HCT116 (cell line): Measurements from ENCODE around the gene RNF130. TPM values are rescaled to one million over a fixed set of nuclear protein-coding genes. Genes with fewer than 3 reads are reported as not detected.

ENCODE experiments used
- ATAC-seq: fragments of 200-7000 bp; cut with Tn5 transposase; 2 replicates; pipeline ENCODE4 v1.9.1; 2020; ENCODE audit warnings: mild to moderate bottlenecking, moderate library complexity
- BruUV-seq: library from RNA; stranded (reverse); fragments of 400-500 nt; replicated peaks from 2 replicates; lab custom pipeline; 2021; lab: Mats Ljungman, UMichigan
- CTCF ChIA-PET: fragments of 300-600 bp; sonication (Branson Sonifier 250); formaldehyde crosslinking; loops from one replicate; lab custom pipeline; 2021; ENCODE audit warnings: antibody characterized with exemption; lab: Charles Lee
- POLR2A ChIA-PET: fragments of 300-600, 350-600 bp; sonication (Branson Sonifier 250); formaldehyde crosslinking; loops from one replicate; lab custom pipeline; 2021; ENCODE audit warnings: antibody characterized with exemption; lab: Charles Lee
- RAD21 ChIA-PET, 2 experiments: fragments of 300-600 bp; sonication (Branson Sonifier 250); formaldehyde crosslinking; loops; one replicate each; lab custom pipeline; 2023; ENCODE audit warnings: low total read pairs in 2 of 2; ENCODE audit not compliant: uncharacterized antibody in 2 of 2, unreplicated experiment in 2 of 2, low non-redundant PET in 1 of 2; lab: Charles Lee
- DNase-seq: peaks from one replicate; pipeline ENCODE4 v3.0.0-alpha.2; 2010; ENCODE audit warnings: low read depth, low spot score
- H2AFZ ChIP-seq: fragments of 200-600 bp; shearing (Covaris generic), sonication (generic); 2 replicates; pipeline ENCODE4 v1.6.1; 2017; ENCODE audit warnings: low read depth, mixed run types, mixed read lengths, antibody characterized with exemption, low read length; ENCODE audit not compliant: poor library complexity, severe bottlenecking
- H3K27ac ChIP-seq: 2 replicates; pipeline ENCODE4 v1.5.1; 2012; ENCODE audit warnings: low read depth, low read length
- H3K27me3 ChIP-seq: fragments of 200-600 bp; sonication (generic); 2 replicates; pipeline ENCODE4 v1.6.1; 2016; ENCODE audit warnings: mixed run types, low read length, mixed read lengths; ENCODE audit not compliant: insufficient read depth
- H3K36me3 ChIP-seq, 2 experiments: fragments of 200-500 bp in 1 of 2; fragments of 200-600 bp in 1 of 2; sonication (Bioruptor generic) in 1 of 2; sonication (generic) in 1 of 2; 2 replicates each; pipeline versions ENCODE4 v1.5.1 to v1.6.1; 2014 to 2016; ENCODE audit warnings: low read length in 2 of 2, inconsistent platforms in 1 of 2, mixed read lengths in 1 of 2, mixed run types in 1 of 2; ENCODE audit not compliant: insufficient read depth in 2 of 2, control insufficient read depth in 1 of 2
- H3K4me1 ChIP-seq, 2 experiments: fragments of 200-600 bp in 1 of 2; sonication (generic) in 1 of 2; 2 replicates each; pipeline versions ENCODE4 v1.5.1 to v1.6.1; 2012 to 2017; ENCODE audit warnings: low read length in 2 of 2, inconsistent platforms in 1 of 2, mild to moderate bottlenecking in 1 of 2, mixed read lengths in 1 of 2, mixed run types in 1 of 2, moderate library complexity in 1 of 2; ENCODE audit not compliant: insufficient read depth in 2 of 2, control insufficient read depth in 1 of 2
- H3K4me2 ChIP-seq: fragments of 200-600 bp; sonication (generic); 2 replicates; pipeline ENCODE4 v1.6.1; 2017; ENCODE audit warnings: mixed run types, low read length, mixed read lengths
- H3K4me3 ChIP-seq, 2 experiments: fragments of 200-600 bp in 1 of 2; sonication (generic) in 1 of 2; replicated peaks in 1 of 2; 2 replicates each; pipeline ENCODE4 v1.5.1; 2011 to 2016; ENCODE audit warnings: low read length in 2 of 2, control low read depth in 1 of 2, low read depth in 1 of 2, mild to moderate bottlenecking in 1 of 2, mixed read lengths in 1 of 2, mixed run types in 1 of 2
- H3K79me2 ChIP-seq: fragments of 200-600 bp; sonication (generic); 2 replicates; pipeline ENCODE4 v1.6.1; 2017; ENCODE audit warnings: mild to moderate bottlenecking, mixed run types, low read length, moderate library complexity, mixed read lengths; ENCODE audit not compliant: insufficient read depth
- H3K9ac ChIP-seq: fragments of 200-600 bp; sonication (generic); 2 replicates; pipeline ENCODE4 v1.6.1; 2016; ENCODE audit warnings: low read length, mixed read lengths
- H3K9me2 ChIP-seq: fragments of 200-600 bp; sonication (generic), shearing (Covaris generic); 2 replicates; pipeline ENCODE4 v1.6.1; 2017; ENCODE audit warnings: mixed run types, mild to moderate bottlenecking, moderate library complexity; ENCODE audit not compliant: insufficient read depth
- H3K9me3 ChIP-seq, 2 experiments: fragments of 200-500 bp in 1 of 2; fragments of 200-600 bp in 1 of 2; sonication (Bioruptor generic) in 1 of 2; sonication (generic) in 1 of 2; 2 replicates each; pipeline ENCODE4 v1.6.1; 2014 to 2017; ENCODE audit warnings: low read length in 2 of 2, mixed read lengths in 2 of 2, inconsistent platforms in 1 of 2, low read depth in 1 of 2, mild to moderate bottlenecking in 1 of 2, mixed run types in 1 of 2, moderate library complexity in 1 of 2; ENCODE audit not compliant: control insufficient read depth in 1 of 2, insufficient read depth in 1 of 2
- H4K20me1 ChIP-seq: fragments of 200-600 bp; sonication (generic), shearing (Covaris generic); 2 replicates; pipeline ENCODE4 v1.6.1; 2017; ENCODE audit warnings: mixed run types, mild to moderate bottlenecking, moderate library complexity; ENCODE audit not compliant: insufficient read depth
- ATF3 ChIP-seq: IDR thresholded peaks from 2 replicates; pipeline ENCODE4 v1.6.1; 2012
- CEBPB ChIP-seq: IDR thresholded peaks from 2 replicates; pipeline ENCODE4 v1.6.1; 2012; ENCODE audit warnings: low read depth
- CTCF ChIP-seq, 3 experiments: fragments of 200-600 bp in 1 of 3; sonication (generic) in 1 of 3; IDR thresholded peaks in 2 of 3; conservative IDR thresholded peaks in 1 of 3; 2 replicates each; pipeline ENCODE4 v1.5.1; 2012 to 2017; ENCODE audit warnings: low read depth in 2 of 3, low read length in 2 of 3, antibody characterized with exemption in 1 of 3, borderline replicate concordance in 1 of 3, control low read depth in 1 of 3, mild to moderate bottlenecking in 1 of 3, mixed read lengths in 1 of 3, mixed run types in 1 of 3, moderate library complexity in 1 of 3; ENCODE audit not compliant: insufficient read depth in 1 of 3
- EGR1 ChIP-seq: IDR thresholded peaks from 2 replicates; pipeline ENCODE4 v1.6.1; 2012; ENCODE audit warnings: low read depth
- ELF1 ChIP-seq: IDR thresholded peaks from 2 replicates; pipeline ENCODE4 v1.6.1; 2012; ENCODE audit warnings: low read depth, borderline replicate concordance
- EZH2phosphoT487 ChIP-seq: fragments of 200-600 bp; IDR thresholded peaks from 2 replicates; pipeline ENCODE4 v1.6.1; 2018; ENCODE audit warnings: antibody characterized with exemption, borderline replicate concordance
- FOSL1 ChIP-seq: IDR thresholded peaks from 2 replicates; pipeline ENCODE4 v1.6.1; 2012; ENCODE audit warnings: low read depth
- JUND ChIP-seq: IDR thresholded peaks from 2 replicates; pipeline ENCODE4 v1.6.1; 2012
- MAX ChIP-seq: IDR thresholded peaks from 2 replicates; pipeline ENCODE4 v1.6.1; 2012
- POLR2A ChIP-seq: IDR thresholded peaks from 2 replicates; pipeline ENCODE4 v1.7.0; 2011; ENCODE audit warnings: borderline replicate concordance; ENCODE audit not compliant: insufficient read depth, insufficient read length; ENCODE audit errors: extremely low read depth
- POLR2AphosphoS5 ChIP-seq: IDR thresholded peaks from 2 replicates; pipeline ENCODE4 v1.6.1; 2011; ENCODE audit warnings: mild to moderate bottlenecking, low read depth, low read length, moderate library complexity
- RAD21 ChIP-seq: IDR thresholded peaks from 2 replicates; pipeline ENCODE4 v1.6.1; 2012; ENCODE audit warnings: low read depth, mild to moderate bottlenecking
- REST ChIP-seq: IDR thresholded peaks from 2 replicates; pipeline ENCODE4 v1.6.1; 2012; ENCODE audit warnings: low read depth
- SP1 ChIP-seq: IDR thresholded peaks from 2 replicates; pipeline ENCODE4 v1.6.1; 2012; ENCODE audit warnings: low read depth
- SRF ChIP-seq: IDR thresholded peaks from 2 replicates; pipeline ENCODE4 v1.6.1; 2012; ENCODE audit warnings: low read depth
- ZBTB33 ChIP-seq: IDR thresholded peaks from 2 replicates; pipeline ENCODE4 v1.6.1; 2011; ENCODE audit warnings: mild to moderate bottlenecking, low read length, moderate library complexity; ENCODE audit not compliant: insufficient replicate concordance; ENCODE audit errors: extremely low read depth
- ZFX ChIP-seq: fragments of 450-650 bp; IDR thresholded peaks from 2 replicates; pipeline ENCODE4 v1.6.1; 2017
- intact Hi-C: fragments of 100-400 bp; cut with micrococcal nuclease; formaldehyde crosslinking; loops from 2 replicates; pipeline ENCODE4 v1.10.0; 2022
- total RNA-seq: library from RNA; stranded (reverse); gene quantifications from one replicate; pipeline ENCODE4 v1.2.1, GENCODE V29; 2021; ENCODE audit not compliant: unreplicated experiment

Gene RNF130
- total RNA-seq, 1 experiment from 2014 or later, result 34.9 TPM

GRCh38 chr5:180006141-180006540, 65.4 kb downstream of the RNF130 start:
- DNase-seq (no peak), ATAC-seq (no peak)
- Histone ChIP-seq H3K9ac (no peak overlapping the region), H3K27me3 (no peaks in the 10 kb centered on the region), H4K20me1 (no peaks in the 10 kb centered on the region), H3K36me3 (no peaks in the 10 kb centered on the region), H3K9me3 (no peaks in the 10 kb centered on the region), H3K4me1 (no peaks in the 10 kb centered on the region; a peak in 1 of 4 replicates), H3K9me2 (no peaks in the 10 kb centered on the region), H3K27ac (no peak overlapping the region), H3K4me3 (no peak overlapping the region), H2AFZ (no peak overlapping the region), H3K79me2 (no peaks in the 10 kb centered on the region), H3K4me2 (no peak overlapping the region)
- no TSS peak for BruUV-seq
- ChIA-PET POLR2A (no interaction called here), CTCF (no interaction called here), RAD21 (no interaction called here)
- intact Hi-C loops, result no loop called here
- TF ChIP-seq SP1 (no peak), ZFX (no peak), EZH2phosphoT487 (no peak), ZBTB33 (no peak), REST (no peak), FOSL1 (no peak), ELF1 (no peak), SRF (no peak), POLR2A (no peak), CTCF (IDR thresholded peaks at IDR 0.05 in 2 of 3, conservative IDR thresholded peaks at IDR 0.05 in 1 of 3; ENCODE audit: borderline replicate concordance in 1 of 3, insufficient read depth in 1 of 3, low read depth in 2 of 3, low read length in 2 of 3) (no peak), RAD21 (no peak), POLR2AphosphoS5 (no peak), MAX (no peak), EGR1 (no peak), JUND (no peak), ATF3 (no peak), CEBPB (no peak)
